Panc1 (cell line): ENCODE data around the gene ABI1. TPM values are rescaled to one million over a fixed set of nuclear protein-coding genes. Genes with fewer than 3 reads are reported as not detected.

Experiments used
- ATAC-seq: fragments of 200-7000 bp; cut with Tn5 transposase; 2 replicates; pipeline ENCODE4 v1.9.1; 2020; ENCODE audit warnings: mild to moderate bottlenecking, moderate library complexity
- BruUV-seq: library from RNA; stranded (reverse); fragments of 400-500 nt; replicated peaks from 2 replicates; lab custom pipeline; 2021; lab: Mats Ljungman, UMichigan
- CTCF ChIA-PET: fragments of 300-600 bp; sonication (Branson Sonifier 250); formaldehyde crosslinking; loops from one replicate; lab custom pipeline; 2022; ENCODE audit warnings: antibody characterized with exemption; lab: Charles Lee
- POLR2A ChIA-PET: fragments of 300-600 bp; sonication (Branson Sonifier 250); formaldehyde crosslinking; loops from one replicate; lab custom pipeline; 2022; ENCODE audit warnings: antibody characterized with exemption; lab: Charles Lee
- DNase-seq: peaks from one replicate; pipeline ENCODE4 v3.0.0-alpha.2; 2010; ENCODE audit warnings: low read depth, low spot score
- H3K27ac ChIP-seq: 2 replicates; pipeline ENCODE4 v1.5.1; 2011; ENCODE audit warnings: mild to moderate bottlenecking, low read length, inconsistent platforms
- H3K27me3 ChIP-seq: fragments of 200-500 bp; sonication (Bioruptor generic); 2 replicates; pipeline ENCODE4 v1.6.0; 2014; ENCODE audit warnings: low read length, inconsistent platforms; ENCODE audit not compliant: control insufficient read depth, insufficient read depth
- H3K36me3 ChIP-seq: fragments of 200-500 bp; sonication (Bioruptor generic); 2 replicates; pipeline ENCODE4 v1.5.1; 2014; ENCODE audit warnings: inconsistent platforms, mild to moderate bottlenecking, low read length, moderate library complexity; ENCODE audit not compliant: control insufficient read depth, insufficient read depth
- H3K4me1 ChIP-seq: 2 replicates; pipeline ENCODE4 v1.5.1; 2011; ENCODE audit warnings: inconsistent platforms, mild to moderate bottlenecking, low read length, moderate library complexity; ENCODE audit not compliant: control insufficient read depth, insufficient read depth
- H3K4me3 ChIP-seq, 2 experiments: 2 replicates each; pipeline ENCODE4 v1.5.1; 2011 to 2012; ENCODE audit warnings: low read depth in 2 of 2, low read length in 2 of 2, mild to moderate bottlenecking in 2 of 2, inconsistent platforms in 1 of 2, moderate library complexity in 1 of 2
- H3K9me3 ChIP-seq: fragments of 200-500 bp; sonication (Bioruptor generic); 2 replicates; pipeline ENCODE4 v1.5.1; 2014; ENCODE audit warnings: low read depth, mild to moderate bottlenecking, inconsistent platforms, low read length, moderate library complexity; ENCODE audit not compliant: control insufficient read depth, insufficient read depth
- POLR2AphosphoS5 ChIP-seq: IDR thresholded peaks from 2 replicates; pipeline ENCODE4 v1.6.1; 2012; ENCODE audit warnings: mild to moderate bottlenecking, low read depth, low read length, moderate library complexity
- SIN3A ChIP-seq: IDR thresholded peaks from 2 replicates; pipeline ENCODE4 v1.6.1; 2012; ENCODE audit warnings: low read depth, mild to moderate bottlenecking, low read length, moderate library complexity, borderline replicate concordance; ENCODE audit not compliant: insufficient read depth
- TCF7L2 ChIP-seq: IDR thresholded peaks from 2 replicates; pipeline ENCODE4 v1.6.1; 2011; ENCODE audit warnings: mild to moderate bottlenecking, low read depth, low read length, inconsistent platforms
- in situ Hi-C: cut with HindIII; loops from 2 replicates; pipeline ENCODE4 v1.10.0; 2016; ENCODE audit warnings: low sequenced_read_pairs, low pct_unique_long_range_greater_than_20kb
- intact Hi-C: fragments of 100-400 bp; cut with micrococcal nuclease; formaldehyde crosslinking; loops from one replicate; pipeline ENCODE4 v1.10.0; 2022; ENCODE audit not compliant: unreplicated experiment
- total RNA-seq: library from RNA; stranded (reverse); gene quantifications from one replicate; pipeline ENCODE4 v1.2.1, GENCODE V29; 2021; ENCODE audit not compliant: unreplicated experiment
- TF ChIP-seq, protein P1 (sequence below), 2 experiments: IDR thresholded peaks; 2 replicates each; pipeline ENCODE4 v1.6.1; 2011 to 2012; ENCODE audit warnings: low read depth in 2 of 2, control low read depth in 1 of 2, low read length in 1 of 2, mild to moderate bottlenecking in 1 of 2, moderate library complexity in 1 of 2; ENCODE audit not compliant: insufficient read depth in 1 of 2
- TF ChIP-seq, protein P2 (sequence below): fragments of 450-650 bp; IDR thresholded peaks from 2 replicates; pipeline ENCODE4 v1.5.1; 2017; ENCODE audit warnings: mild to moderate bottlenecking

The ABI1 gene
- total RNA-seq, 1 experiment from 2014 or later: 35.2 TPM

DNA sequence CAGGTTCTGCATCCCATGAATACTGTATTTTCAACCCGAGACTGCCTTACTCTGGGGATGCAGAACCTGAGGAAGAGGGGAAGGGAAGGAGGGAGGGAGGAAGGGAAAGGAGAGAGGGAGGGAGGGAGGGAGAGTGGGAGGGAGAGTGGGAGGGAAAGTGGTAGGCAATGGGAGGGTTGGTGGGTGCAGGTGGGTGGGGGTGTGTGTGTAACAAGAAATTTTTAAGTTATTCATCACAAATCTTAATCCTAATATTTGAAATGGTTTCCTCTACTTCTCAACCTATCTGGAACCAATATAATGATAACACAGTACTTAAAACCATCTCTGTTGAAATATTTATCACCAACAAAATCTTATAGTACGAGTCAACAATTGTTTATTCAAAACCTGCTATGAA is 95.2 kb downstream of the ABI1 start:
- ChIA-PET POLR2A (interaction anchor here (0.7 kb wide), 1 partner anchor 17 kb away, joined by 3 read pairs; no protein-coding TSS in a partner anchor), CTCF (no interaction called here)
- in situ Hi-C loops: no loop called here

GRCh38 chr10:26759008-26759407 is 101.8 kb downstream of the ABI1 start:
- in situ Hi-C loops (no loop called here), intact Hi-C loops (no loop called here)
- H3K27ac ChIP-seq: no peak overlapping the region
- ChIA-PET CTCF (no interaction called here), POLR2A (no interaction called here)
- no peak overlapping the region for H3K4me3 ChIP-seq
- H3K36me3 ChIP-seq: no peaks in the 10 kb centered on the region; the same call in none of the 2 replicates
- no peak for ATAC-seq
- no peak for DNase-seq
- no TSS peak for BruUV-seq
- H3K27me3 ChIP-seq: no peaks in the 10 kb centered on the region
- no peak for TF ChIP-seq POLR2AphosphoS5
- TF ChIP-seq, protein P1, sequence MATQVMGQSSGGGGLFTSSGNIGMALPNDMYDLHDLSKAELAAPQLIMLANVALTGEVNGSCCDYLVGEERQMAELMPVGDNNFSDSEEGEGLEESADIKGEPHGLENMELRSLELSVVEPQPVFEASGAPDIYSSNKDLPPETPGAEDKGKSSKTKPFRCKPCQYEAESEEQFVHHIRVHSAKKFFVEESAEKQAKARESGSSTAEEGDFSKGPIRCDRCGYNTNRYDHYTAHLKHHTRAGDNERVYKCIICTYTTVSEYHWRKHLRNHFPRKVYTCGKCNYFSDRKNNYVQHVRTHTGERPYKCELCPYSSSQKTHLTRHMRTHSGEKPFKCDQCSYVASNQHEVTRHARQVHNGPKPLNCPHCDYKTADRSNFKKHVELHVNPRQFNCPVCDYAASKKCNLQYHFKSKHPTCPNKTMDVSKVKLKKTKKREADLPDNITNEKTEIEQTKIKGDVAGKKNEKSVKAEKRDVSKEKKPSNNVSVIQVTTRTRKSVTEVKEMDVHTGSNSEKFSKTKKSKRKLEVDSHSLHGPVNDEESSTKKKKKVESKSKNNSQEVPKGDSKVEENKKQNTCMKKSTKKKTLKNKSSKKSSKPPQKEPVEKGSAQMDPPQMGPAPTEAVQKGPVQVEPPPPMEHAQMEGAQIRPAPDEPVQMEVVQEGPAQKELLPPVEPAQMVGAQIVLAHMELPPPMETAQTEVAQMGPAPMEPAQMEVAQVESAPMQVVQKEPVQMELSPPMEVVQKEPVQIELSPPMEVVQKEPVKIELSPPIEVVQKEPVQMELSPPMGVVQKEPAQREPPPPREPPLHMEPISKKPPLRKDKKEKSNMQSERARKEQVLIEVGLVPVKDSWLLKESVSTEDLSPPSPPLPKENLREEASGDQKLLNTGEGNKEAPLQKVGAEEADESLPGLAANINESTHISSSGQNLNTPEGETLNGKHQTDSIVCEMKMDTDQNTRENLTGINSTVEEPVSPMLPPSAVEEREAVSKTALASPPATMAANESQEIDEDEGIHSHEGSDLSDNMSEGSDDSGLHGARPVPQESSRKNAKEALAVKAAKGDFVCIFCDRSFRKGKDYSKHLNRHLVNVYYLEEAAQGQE (IDR thresholded peaks at IDR 0.05; ENCODE audit: insufficient read depth in 1 of 2, low read depth in 2 of 2, low read length in 1 of 2): no peak
- TF ChIP-seq TCF7L2: no peak
- no peak for TF ChIP-seq SIN3A
- TF ChIP-seq, protein P2, sequence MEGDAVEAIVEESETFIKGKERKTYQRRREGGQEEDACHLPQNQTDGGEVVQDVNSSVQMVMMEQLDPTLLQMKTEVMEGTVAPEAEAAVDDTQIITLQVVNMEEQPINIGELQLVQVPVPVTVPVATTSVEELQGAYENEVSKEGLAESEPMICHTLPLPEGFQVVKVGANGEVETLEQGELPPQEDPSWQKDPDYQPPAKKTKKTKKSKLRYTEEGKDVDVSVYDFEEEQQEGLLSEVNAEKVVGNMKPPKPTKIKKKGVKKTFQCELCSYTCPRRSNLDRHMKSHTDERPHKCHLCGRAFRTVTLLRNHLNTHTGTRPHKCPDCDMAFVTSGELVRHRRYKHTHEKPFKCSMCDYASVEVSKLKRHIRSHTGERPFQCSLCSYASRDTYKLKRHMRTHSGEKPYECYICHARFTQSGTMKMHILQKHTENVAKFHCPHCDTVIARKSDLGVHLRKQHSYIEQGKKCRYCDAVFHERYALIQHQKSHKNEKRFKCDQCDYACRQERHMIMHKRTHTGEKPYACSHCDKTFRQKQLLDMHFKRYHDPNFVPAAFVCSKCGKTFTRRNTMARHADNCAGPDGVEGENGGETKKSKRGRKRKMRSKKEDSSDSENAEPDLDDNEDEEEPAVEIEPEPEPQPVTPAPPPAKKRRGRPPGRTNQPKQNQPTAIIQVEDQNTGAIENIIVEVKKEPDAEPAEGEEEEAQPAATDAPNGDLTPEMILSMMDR: no peak
- no peaks in the 10 kb centered on the region for H3K9me3 ChIP-seq
- peaks cover 9% of the 10 kb centered on the region for H3K4me1 ChIP-seq

More for the DNA sequence above, 95.2 kb downstream of the ABI1 start:
- intact Hi-C loops: no loop called here
- ATAC-seq (no peak), DNase-seq (no peak)
- no peaks in the 10 kb centered on the region for H3K9me3 ChIP-seq
- no peak overlapping the region for H3K4me3 ChIP-seq
- TF ChIP-seq POLR2AphosphoS5: no peak
- TF ChIP-seq, protein P2: no peak
- TF ChIP-seq, protein P1 (IDR thresholded peaks at IDR 0.05; ENCODE audit: insufficient read depth in 1 of 2, low read depth in 2 of 2, low read length in 1 of 2): no peak
- no peak for TF ChIP-seq TCF7L2
- TF ChIP-seq SIN3A: no peak
- H3K27ac ChIP-seq: no peak overlapping the region
- no TSS peak for BruUV-seq
- no peaks in the 10 kb centered on the region; the same call in 1 of the 2 replicates for H3K36me3 ChIP-seq
- no peaks in the 10 kb centered on the region for H3K27me3 ChIP-seq
- H3K4me1 ChIP-seq: no peaks in the 10 kb centered on the region
